Measurements from ENCODE around the gene DCP2. TPM values are rescaled to one million over a fixed set of nuclear protein-coding genes. Genes with fewer than 3 reads are reported as not detected.

Gene DCP2
- total RNA-seq, 1 experiment from 2014 or later, result 186 TPM

DNA sequence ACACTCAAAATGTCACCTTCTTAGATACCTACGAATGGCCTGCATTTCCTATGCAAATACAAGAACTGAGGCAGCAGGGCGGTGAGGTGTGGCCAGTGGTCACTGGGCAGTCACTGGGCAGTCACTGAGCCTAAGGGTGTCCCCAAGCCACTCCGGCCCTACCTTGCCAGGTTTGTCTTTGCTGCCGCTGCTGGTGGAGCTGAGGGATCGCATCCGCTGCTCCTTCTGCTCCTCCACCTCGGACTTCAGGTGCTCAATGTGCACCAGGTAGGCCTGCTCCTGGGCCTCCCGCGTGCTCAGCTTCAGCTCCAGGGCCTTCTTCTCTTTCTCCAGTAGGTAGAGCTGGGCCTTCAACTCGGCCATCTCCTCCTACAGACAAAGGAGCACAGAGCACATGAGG lies 72.3 kb downstream of the DCP2 start:
- ATAC-seq (peak; percentile 47), DNase-seq (ENCODE audit: low spot score) (no peak)
- no peaks in the 10 kb centered on the region for H3K27me3 Mint-ChIP-seq (ENCODE audit: low read depth)
- peaks cover 17% of the 10 kb centered on the region for H3K36me3 Mint-ChIP-seq
- CTCF ChIA-PET, result interaction anchor here (0.6 to 1.5 kb wide), 2 partner anchors 75 to 302 kb away, joined by 3 read pairs; no protein-coding TSS in a partner anchor
- 0 out of 2 replicates have a peak, but pooled peaks cover 4% of the 10 kb centered on the region for H3K4me1 Mint-ChIP-seq
- H3K4me3 Mint-ChIP-seq, result no peak overlapping the region
- no peaks in the 10 kb centered on the region for H3K9me3 Mint-ChIP-seq
- POLR2A ChIA-PET, result no interaction called here
- TF ChIP-seq ZNF425 (CRISPR knock-in tag; conservative IDR thresholded peaks at IDR 0.05), result no peak
- TF ChIP-seq HMGA2 (CRISPR knock-in tag; IDR thresholded peaks at IDR 0.05), result no peak
- TF ChIP-seq ZNF232 (CRISPR knock-in tag; IDR thresholded peaks at IDR 0.05), result no peak
- TF ChIP-seq ATF1 (CRISPR knock-in tag; IDR thresholded peaks at IDR 0.05), result no peak
- TF ChIP-seq TP53 (CRISPR knock-in tag; IDR thresholded peaks at IDR 0.05), result no peak
- TF ChIP-seq CTCF (IDR thresholded peaks at IDR 0.05), result no peak
- no peak for TF ChIP-seq FOXK1 (CRISPR knock-in tag; IDR thresholded peaks at IDR 0.05)
- TF ChIP-seq NFATC4 (CRISPR knock-in tag; IDR thresholded peaks at IDR 0.05), result no peak
- H3K27ac Mint-ChIP-seq, result no peak overlapping the region

- Mint-ChIP-seq H3K36me3 (peaks cover 19% of the 10 kb centered on the region), H3K27ac (no peak overlapping the region)
- TF ChIP-seq ATF1 (CRISPR knock-in tag; IDR thresholded peaks at IDR 0.05) (no peak), ETV6 (CRISPR knock-in tag; IDR thresholded peaks at IDR 0.05) (no peak), NR3C1 (CRISPR knock-in tag; conservative IDR thresholded peaks at IDR 0.05; ENCODE audit: low read depth) (no peak), MYBL2 (CRISPR knock-in tag; IDR thresholded peaks at IDR 0.05) (no peak), ESRRA (CRISPR knock-in tag; IDR thresholded peaks at IDR 0.05; ENCODE audit: borderline replicate concordance) (no peak), HMGA2 (CRISPR knock-in tag; IDR thresholded peaks at IDR 0.05) (no peak), NR2C2 (CRISPR knock-in tag; IDR thresholded peaks at IDR 0.05) (no peak), ZNF138 (CRISPR knock-in tag; conservative IDR thresholded peaks at IDR 0.05) (no peak), TCF7 (CRISPR knock-in tag; IDR thresholded peaks at IDR 0.05; ENCODE audit: low read depth) (no peak)
- TF ChIP-seq, protein P1, sequence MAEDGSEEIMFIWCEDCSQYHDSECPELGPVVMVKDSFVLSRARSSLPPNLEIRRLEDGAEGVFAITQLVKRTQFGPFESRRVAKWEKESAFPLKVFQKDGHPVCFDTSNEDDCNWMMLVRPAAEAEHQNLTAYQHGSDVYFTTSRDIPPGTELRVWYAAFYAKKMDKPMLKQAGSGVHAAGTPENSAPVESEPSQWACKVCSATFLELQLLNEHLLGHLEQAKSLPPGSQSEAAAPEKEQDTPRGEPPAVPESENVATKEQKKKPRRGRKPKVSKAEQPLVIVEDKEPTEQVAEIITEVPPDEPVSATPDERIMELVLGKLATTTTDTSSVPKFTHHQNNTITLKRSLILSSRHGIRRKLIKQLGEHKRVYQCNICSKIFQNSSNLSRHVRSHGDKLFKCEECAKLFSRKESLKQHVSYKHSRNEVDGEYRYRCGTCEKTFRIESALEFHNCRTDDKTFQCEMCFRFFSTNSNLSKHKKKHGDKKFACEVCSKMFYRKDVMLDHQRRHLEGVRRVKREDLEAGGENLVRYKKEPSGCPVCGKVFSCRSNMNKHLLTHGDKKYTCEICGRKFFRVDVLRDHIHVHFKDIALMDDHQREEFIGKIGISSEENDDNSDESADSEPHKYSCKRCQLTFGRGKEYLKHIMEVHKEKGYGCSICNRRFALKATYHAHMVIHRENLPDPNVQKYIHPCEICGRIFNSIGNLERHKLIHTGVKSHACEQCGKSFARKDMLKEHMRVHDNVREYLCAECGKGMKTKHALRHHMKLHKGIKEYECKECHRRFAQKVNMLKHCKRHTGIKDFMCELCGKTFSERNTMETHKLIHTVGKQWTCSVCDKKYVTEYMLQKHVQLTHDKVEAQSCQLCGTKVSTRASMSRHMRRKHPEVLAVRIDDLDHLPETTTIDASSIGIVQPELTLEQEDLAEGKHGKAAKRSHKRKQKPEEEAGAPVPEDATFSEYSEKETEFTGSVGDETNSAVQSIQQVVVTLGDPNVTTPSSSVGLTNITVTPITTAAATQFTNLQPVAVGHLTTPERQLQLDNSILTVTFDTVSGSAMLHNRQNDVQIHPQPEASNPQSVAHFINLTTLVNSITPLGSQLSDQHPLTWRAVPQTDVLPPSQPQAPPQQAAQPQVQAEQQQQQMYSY (CRISPR knock-in tag; IDR thresholded peaks at IDR 0.05), result no peak
- TF ChIP-seq, protein P2, sequence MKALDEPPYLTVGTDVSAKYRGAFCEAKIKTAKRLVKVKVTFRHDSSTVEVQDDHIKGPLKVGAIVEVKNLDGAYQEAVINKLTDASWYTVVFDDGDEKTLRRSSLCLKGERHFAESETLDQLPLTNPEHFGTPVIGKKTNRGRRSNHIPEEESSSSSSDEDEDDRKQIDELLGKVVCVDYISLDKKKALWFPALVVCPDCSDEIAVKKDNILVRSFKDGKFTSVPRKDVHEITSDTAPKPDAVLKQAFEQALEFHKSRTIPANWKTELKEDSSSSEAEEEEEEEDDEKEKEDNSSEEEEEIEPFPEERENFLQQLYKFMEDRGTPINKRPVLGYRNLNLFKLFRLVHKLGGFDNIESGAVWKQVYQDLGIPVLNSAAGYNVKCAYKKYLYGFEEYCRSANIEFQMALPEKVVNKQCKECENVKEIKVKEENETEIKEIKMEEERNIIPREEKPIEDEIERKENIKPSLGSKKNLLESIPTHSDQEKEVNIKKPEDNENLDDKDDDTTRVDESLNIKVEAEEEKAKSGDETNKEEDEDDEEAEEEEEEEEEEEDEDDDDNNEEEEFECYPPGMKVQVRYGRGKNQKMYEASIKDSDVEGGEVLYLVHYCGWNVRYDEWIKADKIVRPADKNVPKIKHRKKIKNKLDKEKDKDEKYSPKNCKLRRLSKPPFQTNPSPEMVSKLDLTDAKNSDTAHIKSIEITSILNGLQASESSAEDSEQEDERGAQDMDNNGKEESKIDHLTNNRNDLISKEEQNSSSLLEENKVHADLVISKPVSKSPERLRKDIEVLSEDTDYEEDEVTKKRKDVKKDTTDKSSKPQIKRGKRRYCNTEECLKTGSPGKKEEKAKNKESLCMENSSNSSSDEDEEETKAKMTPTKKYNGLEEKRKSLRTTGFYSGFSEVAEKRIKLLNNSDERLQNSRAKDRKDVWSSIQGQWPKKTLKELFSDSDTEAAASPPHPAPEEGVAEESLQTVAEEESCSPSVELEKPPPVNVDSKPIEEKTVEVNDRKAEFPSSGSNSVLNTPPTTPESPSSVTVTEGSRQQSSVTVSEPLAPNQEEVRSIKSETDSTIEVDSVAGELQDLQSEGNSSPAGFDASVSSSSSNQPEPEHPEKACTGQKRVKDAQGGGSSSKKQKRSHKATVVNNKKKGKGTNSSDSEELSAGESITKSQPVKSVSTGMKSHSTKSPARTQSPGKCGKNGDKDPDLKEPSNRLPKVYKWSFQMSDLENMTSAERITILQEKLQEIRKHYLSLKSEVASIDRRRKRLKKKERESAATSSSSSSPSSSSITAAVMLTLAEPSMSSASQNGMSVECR (CRISPR knock-in tag; IDR thresholded peaks at IDR 0.05; ENCODE audit: borderline replicate concordance), result no peak
- TF ChIP-seq, protein P3, sequence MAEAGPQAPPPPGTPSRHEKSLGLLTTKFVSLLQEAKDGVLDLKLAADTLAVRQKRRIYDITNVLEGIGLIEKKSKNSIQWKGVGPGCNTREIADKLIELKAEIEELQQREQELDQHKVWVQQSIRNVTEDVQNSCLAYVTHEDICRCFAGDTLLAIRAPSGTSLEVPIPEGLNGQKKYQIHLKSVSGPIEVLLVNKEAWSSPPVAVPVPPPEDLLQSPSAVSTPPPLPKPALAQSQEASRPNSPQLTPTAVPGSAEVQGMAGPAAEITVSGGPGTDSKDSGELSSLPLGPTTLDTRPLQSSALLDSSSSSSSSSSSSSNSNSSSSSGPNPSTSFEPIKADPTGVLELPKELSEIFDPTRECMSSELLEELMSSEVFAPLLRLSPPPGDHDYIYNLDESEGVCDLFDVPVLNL (CRISPR knock-in tag; IDR thresholded peaks at IDR 0.05; ENCODE audit: borderline replicate concordance, low read depth), result no peak
- TF ChIP-seq, protein P4, sequence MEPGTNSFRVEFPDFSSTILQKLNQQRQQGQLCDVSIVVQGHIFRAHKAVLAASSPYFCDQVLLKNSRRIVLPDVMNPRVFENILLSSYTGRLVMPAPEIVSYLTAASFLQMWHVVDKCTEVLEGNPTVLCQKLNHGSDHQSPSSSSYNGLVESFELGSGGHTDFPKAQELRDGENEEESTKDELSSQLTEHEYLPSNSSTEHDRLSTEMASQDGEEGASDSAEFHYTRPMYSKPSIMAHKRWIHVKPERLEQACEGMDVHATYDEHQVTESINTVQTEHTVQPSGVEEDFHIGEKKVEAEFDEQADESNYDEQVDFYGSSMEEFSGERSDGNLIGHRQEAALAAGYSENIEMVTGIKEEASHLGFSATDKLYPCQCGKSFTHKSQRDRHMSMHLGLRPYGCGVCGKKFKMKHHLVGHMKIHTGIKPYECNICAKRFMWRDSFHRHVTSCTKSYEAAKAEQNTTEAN (CRISPR knock-in tag; IDR thresholded peaks at IDR 0.05), result no peak
Measured at GRCh38 chr5:113050721-113051382, 74.3 kb downstream of the DCP2 start.

More at GRCh38 chr5:113050721-113051382, 74.3 kb downstream of the DCP2 start:
- no peak overlapping the region for H3K4me3 Mint-ChIP-seq
- no peaks in the 10 kb centered on the region for H3K27me3 Mint-ChIP-seq (ENCODE audit: low read depth)
- ChIA-PET POLR2A (no interaction called here), CTCF (interaction anchor here (1.0 kb wide), 1 partner anchor 286 kb away, joined by 3 read pairs; no protein-coding TSS in a partner anchor)
- DNase-seq (ENCODE audit: low spot score), result no peak
- H3K9me3 Mint-ChIP-seq, result no peaks in the 10 kb centered on the region
- ATAC-seq, result no peak
- H3K4me1 Mint-ChIP-seq, result 0 out of 2 replicates have a peak, but pooled peaks cover 4% of the 10 kb centered on the region

All from WTC11 (cell line).